ENCODE measurements around the gene TMEM240. TPM values are rescaled to one million over a fixed set of nuclear protein-coding genes. Genes with fewer than 3 reads are reported as not detected.
A peak's percentile ranks its signal among the peaks of the same experiment; 100 is the strongest.

The TMEM240 gene
- total and polyA plus RNA-seq, 9 of the 15 experiments (the other 6 are each of a cell fraction or from before 2014, with no cell fraction given) = 0.24 to 2.0 (median 0.69) TPM; not detected in 5

DNA sequence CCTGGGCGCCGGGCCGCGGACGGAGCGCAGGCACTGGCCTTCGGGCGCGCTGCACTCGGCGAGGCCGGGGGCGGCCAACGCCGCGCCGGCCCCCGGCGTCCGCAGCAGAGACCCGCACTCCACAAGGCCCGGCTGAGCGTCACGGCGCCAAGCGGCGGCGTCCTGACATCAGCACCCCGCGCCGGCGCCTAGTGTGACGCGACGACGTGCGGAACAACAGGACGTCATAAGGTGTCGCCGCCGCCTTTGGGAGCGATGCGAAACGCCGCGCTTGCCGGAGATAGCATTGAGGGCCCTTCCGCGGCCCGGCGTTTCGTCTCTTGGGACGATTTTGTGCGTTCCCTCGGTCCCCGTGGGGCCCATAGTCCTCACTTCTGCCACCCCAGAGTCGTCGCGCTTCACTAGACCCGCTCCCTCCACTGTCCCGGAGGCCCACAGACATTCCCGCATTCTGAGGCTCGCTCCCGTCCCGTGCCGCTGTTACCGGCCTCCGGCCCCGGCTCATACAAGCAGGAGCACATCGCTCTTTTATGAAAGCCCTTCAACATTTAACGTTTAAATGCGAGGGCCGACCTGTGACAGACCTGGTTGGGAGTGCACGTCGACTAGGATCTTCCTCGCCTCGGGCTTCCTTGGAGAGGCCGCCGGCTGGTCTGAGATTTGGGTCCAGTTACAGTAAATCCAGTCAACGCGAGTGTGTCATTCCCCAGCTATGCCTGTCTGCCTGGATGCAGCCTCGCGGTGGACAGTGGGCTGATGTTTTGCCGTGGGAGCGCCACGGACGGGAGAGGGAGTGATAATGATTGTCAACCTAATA, 34.5 kb upstream of the TMEM240 start, which contains the start of gene SSU72 (continued):
- TF ChIP-seq GABPB2 (CRISPR knock-in tag; conservative IDR thresholded peaks at IDR 0.05) = no peak
- peak; percentile 89 for TF ChIP-seq FOXP1 (CRISPR knock-in tag; IDR thresholded peaks at IDR 0.05)
- peak; percentile 7 to 67; a peak in 2 of 4 replicates for TF ChIP-seq SRF (CRISPR knock-in tag; IDR thresholded peaks at IDR 0.05)
- TF ChIP-seq ETV6 (IDR thresholded peaks at IDR 0.05; ENCODE audit: borderline replicate concordance in 1 of 2, low read depth in 2 of 2, low read length in 1 of 2) = no peak
- no peak for TF ChIP-seq ETV6 (CRISPR knock-in tag; IDR thresholded peaks at IDR 0.05; ENCODE audit: borderline replicate concordance)
- TF ChIP-seq HEY1 (CRISPR knock-in tag; IDR thresholded peaks at IDR 0.05; ENCODE audit: borderline replicate concordance) = no peak
- TF ChIP-seq NBN (IDR thresholded peaks at IDR 0.05; ENCODE audit: low read depth) = peak; percentile 86
- no peak; the same call in 1 of the 2 replicates for TF ChIP-seq ETV5 (CRISPR knock-in tag; IDR thresholded peaks at IDR 0.05; ENCODE audit: low read depth)
- TF ChIP-seq GATAD2B (IDR thresholded peaks at IDR 0.05; ENCODE audit: borderline replicate concordance) = peak; percentile 99
- TF ChIP-seq, protein P1, sequence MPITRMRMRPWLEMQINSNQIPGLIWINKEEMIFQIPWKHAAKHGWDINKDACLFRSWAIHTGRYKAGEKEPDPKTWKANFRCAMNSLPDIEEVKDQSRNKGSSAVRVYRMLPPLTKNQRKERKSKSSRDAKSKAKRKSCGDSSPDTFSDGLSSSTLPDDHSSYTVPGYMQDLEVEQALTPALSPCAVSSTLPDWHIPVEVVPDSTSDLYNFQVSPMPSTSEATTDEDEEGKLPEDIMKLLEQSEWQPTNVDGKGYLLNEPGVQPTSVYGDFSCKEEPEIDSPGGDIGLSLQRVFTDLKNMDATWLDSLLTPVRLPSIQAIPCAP (CRISPR knock-in tag; IDR thresholded peaks at IDR 0.05; ENCODE audit: borderline replicate concordance) = no peak
- peak; percentile 100 for TF ChIP-seq CREB1 (IDR thresholded peaks at IDR 0.05)
- peak; percentile 100 for TF ChIP-seq CREB1 (CRISPR knock-in tag; IDR thresholded peaks at IDR 0.05)
- TF ChIP-seq SMARCC2 (IDR thresholded peaks at IDR 0.05; ENCODE audit: low read depth) = no peak; the same call in 1 of the 2 replicates
- TF ChIP-seq ZNF316 (IDR thresholded peaks at IDR 0.05) = peak; percentile 11; the same call in 1 of the 2 replicates
- peak; percentile 26 for TF ChIP-seq RBM22 (IDR thresholded peaks at IDR 0.05; ENCODE audit: low read depth, low read length, poor library complexity, severe bottlenecking)
- peak; percentile 89 for TF ChIP-seq MBD2 (IDR thresholded peaks at IDR 0.05; ENCODE audit: borderline replicate concordance, low read depth)
- TF ChIP-seq, protein P2, sequence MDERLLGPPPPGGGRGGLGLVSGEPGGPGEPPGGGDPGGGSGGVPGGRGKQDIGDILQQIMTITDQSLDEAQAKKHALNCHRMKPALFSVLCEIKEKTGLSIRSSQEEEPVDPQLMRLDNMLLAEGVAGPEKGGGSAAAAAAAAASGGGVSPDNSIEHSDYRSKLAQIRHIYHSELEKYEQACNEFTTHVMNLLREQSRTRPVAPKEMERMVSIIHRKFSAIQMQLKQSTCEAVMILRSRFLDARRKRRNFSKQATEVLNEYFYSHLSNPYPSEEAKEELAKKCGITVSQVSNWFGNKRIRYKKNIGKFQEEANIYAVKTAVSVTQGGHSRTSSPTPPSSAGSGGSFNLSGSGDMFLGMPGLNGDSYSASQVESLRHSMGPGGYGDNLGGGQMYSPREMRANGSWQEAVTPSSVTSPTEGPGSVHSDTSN (CRISPR knock-in tag; IDR thresholded peaks at IDR 0.05; ENCODE audit: low read depth) = no peak
- TF ChIP-seq, protein P2 (tag; conservative IDR thresholded peaks at IDR 0.05; ENCODE audit: low read depth) = no peak
- peak; percentile 60 for TF ChIP-seq BCOR (IDR thresholded peaks at IDR 0.05)
- TF ChIP-seq, protein P3, sequence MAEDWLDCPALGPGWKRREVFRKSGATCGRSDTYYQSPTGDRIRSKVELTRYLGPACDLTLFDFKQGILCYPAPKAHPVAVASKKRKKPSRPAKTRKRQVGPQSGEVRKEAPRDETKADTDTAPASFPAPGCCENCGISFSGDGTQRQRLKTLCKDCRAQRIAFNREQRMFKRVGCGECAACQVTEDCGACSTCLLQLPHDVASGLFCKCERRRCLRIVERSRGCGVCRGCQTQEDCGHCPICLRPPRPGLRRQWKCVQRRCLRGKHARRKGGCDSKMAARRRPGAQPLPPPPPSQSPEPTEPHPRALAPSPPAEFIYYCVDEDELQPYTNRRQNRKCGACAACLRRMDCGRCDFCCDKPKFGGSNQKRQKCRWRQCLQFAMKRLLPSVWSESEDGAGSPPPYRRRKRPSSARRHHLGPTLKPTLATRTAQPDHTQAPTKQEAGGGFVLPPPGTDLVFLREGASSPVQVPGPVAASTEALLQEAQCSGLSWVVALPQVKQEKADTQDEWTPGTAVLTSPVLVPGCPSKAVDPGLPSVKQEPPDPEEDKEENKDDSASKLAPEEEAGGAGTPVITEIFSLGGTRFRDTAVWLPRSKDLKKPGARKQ (CRISPR knock-in tag; IDR thresholded peaks at IDR 0.05) = no peak
- TF ChIP-seq, protein P4, sequence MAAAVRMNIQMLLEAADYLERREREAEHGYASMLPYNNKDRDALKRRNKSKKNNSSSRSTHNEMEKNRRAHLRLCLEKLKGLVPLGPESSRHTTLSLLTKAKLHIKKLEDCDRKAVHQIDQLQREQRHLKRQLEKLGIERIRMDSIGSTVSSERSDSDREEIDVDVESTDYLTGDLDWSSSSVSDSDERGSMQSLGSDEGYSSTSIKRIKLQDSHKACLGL (CRISPR knock-in tag; IDR thresholded peaks at IDR 0.05; ENCODE audit: borderline replicate concordance, poor library complexity, severe bottlenecking) = peak; percentile 47
- peak; percentile 67 for TF ChIP-seq CCNT2 (IDR thresholded peaks at IDR 0.05; ENCODE audit: borderline replicate concordance, extremely low read depth, insufficient read length, low read depth, low read length)
- TF ChIP-seq POLR2AphosphoS2 (IDR thresholded peaks at IDR 0.05; ENCODE audit: low read length) = peak; percentile 90
